GM12878 (cell line): ENCODE measurements around the gene SH3BP5. TPM values are rescaled to one million over a fixed set of nuclear protein-coding genes. Genes with fewer than 3 reads are reported as not detected.

Experiments used
- ATF2 ChIP-seq: IDR thresholded peaks from 2 replicates; pipeline ENCODE4 v1.6.1; 2012; ENCODE audit warnings: low read length, inconsistent platforms
- ESRRA ChIP-seq: IDR thresholded peaks from 2 replicates; pipeline ENCODE4 v1.6.1; 2012; ENCODE audit warnings: mild to moderate bottlenecking, low read length, improper control_type of control experiment
- MAX ChIP-seq: IDR thresholded peaks from 2 replicates; pipeline ENCODE4 v1.6.1; 2012; ENCODE audit warnings: low read depth, low read length, improper control_type of control experiment
- POLR2AphosphoS2 ChIP-seq: IDR thresholded peaks from 2 replicates; pipeline ENCODE4 v1.6.1; 2011; ENCODE audit warnings: low read depth, mild to moderate bottlenecking, low read length, improper control_type of control experiment, moderate library complexity
- TCF12 ChIP-seq: IDR thresholded peaks from 2 replicates; pipeline ENCODE4 v1.6.1; 2011; ENCODE audit warnings: low read depth, mild to moderate bottlenecking, low read length
- ZBTB4 ChIP-seq: fragments of 450-650 bp; formaldehyde crosslinking; IDR thresholded peaks from 2 replicates; pipeline ENCODE4 v1.4.0; 2022; ENCODE audit warnings: mild to moderate bottlenecking, moderate library complexity
- ZBTB40 ChIP-seq: fragments of 450-650 bp; IDR thresholded peaks from 2 replicates; pipeline ENCODE4 v1.6.1; 2016; ENCODE audit warnings: mild to moderate bottlenecking, moderate library complexity, borderline replicate concordance
- polyA plus RNA-seq, 11 experiments: library from polyadenylated mRNA; depleted of rRNA in 4 of 11; unstranded in 6 of 11; stranded (reverse) in 5 of 11; fragments of >200 nt; fragmentation: Nextera tagmentation in 4 of 11; fragmentation: Illumina TruSeq in 1 of 11; extraction: Ambion mirVana in 4 of 11; extraction: Trizol in 1 of 11; gene quantifications; 1 replicate in 1 of 11; 2 replicates in 10 of 11; pipeline versions ENCODE4 v1.2.1 to v1.2.3, GENCODE V29; 2011 to 2016; ENCODE audit warnings: inconsistent platforms in 2 of 11, missing spikeins in 2 of 11, low read depth in 1 of 11
- total RNA-seq, 4 experiments: library from RNA; depleted of rRNA in 3 of 4; stranded (reverse); fragments of >200 nt in 3 of 4; fragmentation: Illumina TruSeq in 1 of 4; extraction: Trizol in 1 of 4; gene quantifications; 2 replicates each; pipeline versions ENCODE4 v1.2.1 to v1.2.3, GENCODE V29; 2013 to 2021

Gene SH3BP5
- total and polyA plus RNA-seq, 10 of the 15 experiments (the other 5 are each of a cell fraction or from before 2014, with no cell fraction given): 14.9 to 87.5 (median 43.7) TPM

GRCh38 chr3:15316998-15317435 lies 15.4 kb downstream of the SH3BP5 start (continued):
- TF ChIP-seq ZBTB40 (no peak), ZBTB4 (CRISPR knock-in tag) (no peak), MAX (no peak), ATF2 (no peak), TCF12 (no peak), POLR2AphosphoS2 (no peak), ESRRA (no peak)
